Measurements from ENCODE around the gene IL6ST. TPM values are rescaled to one million over a fixed set of nuclear protein-coding genes. Genes with fewer than 3 reads are reported as not detected.
"Not testable (repeated sequence)": the region's sequence is repeated elsewhere in the genome, so short reads cannot be mapped to it uniquely, and the experiment has no call there.

IL6ST gene
- total RNA-seq, 1 donor from 2014 or later, result 69.7 TPM

GRCh38 chr5:55966284-55966683 lies 28.5 kb downstream of the IL6ST start:
- Mint-ChIP-seq H3K36me3 (ENCODE audit: low read depth, unreplicated experiment) (peaks cover 3% of the 10 kb centered on the region), H3K27ac (ENCODE audit: unreplicated experiment) (no peak overlapping the region), H3K9me3 (ENCODE audit: unreplicated experiment) (no peaks in the 10 kb centered on the region), H3K4me3 (ENCODE audit: unreplicated experiment) (no peak overlapping the region), H3K4me1 (ENCODE audit: unreplicated experiment) (peaks cover 8% of the 10 kb centered on the region), H3K27me3 (ENCODE audit: unreplicated experiment) (peaks cover 3% of the 10 kb centered on the region)
- TF ChIP-seq CTCF (IDR thresholded peaks at IDR 0.05; ENCODE audit: unreplicated experiment), result no peak
- DNase-seq (ENCODE audit: low spot score), result no peak

- DNase-seq (ENCODE audit: low spot score), result no peak
- H3K4me1 Mint-ChIP-seq (ENCODE audit: unreplicated experiment), result peaks cover 8% of the 10 kb centered on the region
- no peak overlapping the region for H3K27ac Mint-ChIP-seq (ENCODE audit: unreplicated experiment)
- peaks cover 3% of the 10 kb centered on the region for H3K36me3 Mint-ChIP-seq (ENCODE audit: low read depth, unreplicated experiment)
- no peak overlapping the region for H3K4me3 Mint-ChIP-seq (ENCODE audit: unreplicated experiment)
- no peak for TF ChIP-seq CTCF (IDR thresholded peaks at IDR 0.05; ENCODE audit: unreplicated experiment)
- peaks cover 3% of the 10 kb centered on the region for H3K27me3 Mint-ChIP-seq (ENCODE audit: unreplicated experiment)
- no peaks in the 10 kb centered on the region for H3K9me3 Mint-ChIP-seq (ENCODE audit: unreplicated experiment)
Observed at GRCh38 chr5:55965525-55965924, 29.2 kb downstream of the IL6ST start.

- no peak overlapping the region for H3K4me3 Mint-ChIP-seq (ENCODE audit: unreplicated experiment)
- no peak overlapping the region for H3K27ac Mint-ChIP-seq (ENCODE audit: unreplicated experiment)
- H3K27me3 Mint-ChIP-seq (ENCODE audit: unreplicated experiment), result peaks cover 4% of the 10 kb centered on the region
- no peak for DNase-seq (ENCODE audit: low spot score)
- no peak for TF ChIP-seq CTCF (IDR thresholded peaks at IDR 0.05; ENCODE audit: unreplicated experiment)
- H3K4me1 Mint-ChIP-seq (ENCODE audit: unreplicated experiment), result peaks cover 2% of the 10 kb centered on the region
- no peaks in the 10 kb centered on the region for H3K9me3 Mint-ChIP-seq (ENCODE audit: unreplicated experiment)
- peaks cover 3% of the 10 kb centered on the region for H3K36me3 Mint-ChIP-seq (ENCODE audit: low read depth, unreplicated experiment)
Observed at GRCh38 chr5:55960779-55961178, 34.0 kb downstream of the IL6ST start.

- H3K27ac Mint-ChIP-seq (ENCODE audit: unreplicated experiment), result no peak overlapping the region
Observed at GRCh38 chr5:55959208-55959607, 35.6 kb downstream of the IL6ST start.

GRCh38 chr5:55941154-55941553 lies 53.6 kb downstream of the IL6ST start:
- not testable (repeated sequence) for H3K4me1 Mint-ChIP-seq (ENCODE audit: unreplicated experiment); DNase-seq (ENCODE audit: low spot score); H3K27ac Mint-ChIP-seq (ENCODE audit: unreplicated experiment); H3K9me3 Mint-ChIP-seq (ENCODE audit: unreplicated experiment); H3K36me3 Mint-ChIP-seq (ENCODE audit: low read depth, unreplicated experiment); H3K27me3 Mint-ChIP-seq (ENCODE audit: unreplicated experiment); H3K4me3 Mint-ChIP-seq (ENCODE audit: unreplicated experiment)

More at GRCh38 chr5:55959208-55959607, 35.6 kb downstream of the IL6ST start:
- TF ChIP-seq CTCF (IDR thresholded peaks at IDR 0.05; ENCODE audit: unreplicated experiment), result no peak
- Mint-ChIP-seq H3K36me3 (ENCODE audit: low read depth, unreplicated experiment) (peaks cover 3% of the 10 kb centered on the region), H3K9me3 (ENCODE audit: unreplicated experiment) (no peaks in the 10 kb centered on the region), H3K4me1 (ENCODE audit: unreplicated experiment) (peaks cover 2% of the 10 kb centered on the region), H3K27me3 (ENCODE audit: unreplicated experiment) (peaks cover 4% of the 10 kb centered on the region), H3K4me3 (ENCODE audit: unreplicated experiment) (peak overlapping the region; percentile 15)
- DNase-seq (ENCODE audit: low spot score), result no peak

GRCh38 chr5:55937598-55937997 lies 57.2 kb downstream of the IL6ST start:
- not testable (repeated sequence) for H3K4me1 Mint-ChIP-seq (ENCODE audit: unreplicated experiment); DNase-seq (ENCODE audit: low spot score); H3K36me3 Mint-ChIP-seq (ENCODE audit: low read depth, unreplicated experiment); H3K4me3 Mint-ChIP-seq (ENCODE audit: unreplicated experiment); H3K9me3 Mint-ChIP-seq (ENCODE audit: unreplicated experiment); H3K27me3 Mint-ChIP-seq (ENCODE audit: unreplicated experiment); H3K27ac Mint-ChIP-seq (ENCODE audit: unreplicated experiment)

Data from endothelial cell (in vitro differentiated cells).